Mucosa of rectum (tissue), 2 donors: ENCODE data around the gene ATP9A.
"Not testable (repeated sequence)": the region's sequence is repeated elsewhere in the genome, so short reads cannot be mapped to it uniquely, and the experiment has no call there.

Experiments
- H3K27ac ChIP-seq, 2 donors: one replicate each; pipeline ENCODE4 v1.7.0; 2013; ENCODE audit warnings: inconsistent platforms in 2 of 2, low read depth in 2 of 2, low read length in 2 of 2
- H3K27me3 ChIP-seq, 2 donors: one replicate each; pipeline ENCODE4 v1.7.0; 2013; ENCODE audit warnings: low read length in 2 of 2; ENCODE audit not compliant: control insufficient read depth in 2 of 2, insufficient read depth in 2 of 2
- H3K36me3 ChIP-seq, 2 donors: one replicate each; pipeline ENCODE4 v1.7.0; 2013; ENCODE audit warnings: low read length in 2 of 2; ENCODE audit not compliant: control insufficient read depth in 2 of 2, insufficient read depth in 2 of 2
- H3K4me1 ChIP-seq, 2 donors: one replicate each; pipeline ENCODE4 v1.7.0; 2013; ENCODE audit warnings: low read length in 2 of 2, mild to moderate bottlenecking in 1 of 2; ENCODE audit not compliant: control insufficient read depth in 2 of 2, insufficient read depth in 2 of 2
- H3K4me3 ChIP-seq, 2 donors: one replicate each; pipeline ENCODE4 v1.7.0; 2013; ENCODE audit warnings: low read length in 2 of 2
- H3K9ac ChIP-seq, 2 donors: one replicate each; pipeline ENCODE4 v1.7.0; 2013; ENCODE audit warnings: low read length in 2 of 2, low read depth in 1 of 2, mild to moderate bottlenecking in 1 of 2
- H3K9me3 ChIP-seq, 2 donors: one replicate each; pipeline ENCODE4 v1.7.0; 2013; ENCODE audit warnings: low read length in 2 of 2; ENCODE audit not compliant: control insufficient read depth in 2 of 2
- donor health status: healthy.
- donor health status: Normal muscosa, but diverticular disease.

Gene ATP9A

DNA sequence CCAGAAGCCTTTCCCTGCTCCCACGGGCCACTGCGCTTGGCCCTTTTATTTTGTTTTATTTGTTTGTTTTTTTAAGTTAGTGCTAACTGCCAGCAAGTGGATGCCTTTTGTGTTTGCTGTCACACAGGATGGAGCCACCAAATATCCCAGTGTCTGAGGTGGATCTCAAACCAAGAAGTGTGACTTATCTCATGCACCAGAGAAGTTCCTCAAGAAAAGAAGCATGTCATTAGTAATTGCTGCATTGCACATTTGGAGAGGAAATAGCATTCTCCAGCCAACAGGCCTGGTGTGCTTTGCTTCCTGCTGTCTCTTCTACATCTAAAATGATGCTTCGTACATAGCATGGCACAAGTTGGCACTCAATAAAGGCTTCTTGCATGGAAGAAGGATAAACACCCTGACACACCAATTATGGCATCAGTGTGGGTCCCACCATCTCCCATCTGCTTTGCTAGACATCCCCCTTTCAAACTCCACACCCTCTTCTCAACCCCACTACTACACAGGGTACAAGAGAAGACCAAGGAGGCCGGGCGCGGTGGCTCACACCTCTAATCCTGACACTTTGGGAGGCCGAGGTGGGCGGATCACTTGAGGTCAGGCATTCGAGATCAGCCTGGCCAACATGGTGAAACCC, 1.9 kb upstream of the ATP9A start:
- H3K4me1 ChIP-seq, result peaks cover 6 to 7% of the 10 kb centered on the region in 2 donors
- H3K4me3 ChIP-seq, result no peak overlapping the region
- no peaks in the 10 kb centered on the region for H3K36me3 ChIP-seq
- no peaks in the 10 kb centered on the region for H3K9me3 ChIP-seq
- H3K27ac ChIP-seq, result no peak overlapping the region
- H3K27me3 ChIP-seq, result peaks cover 0 to 6% of the 10 kb centered on the region in 2 donors
- no peak overlapping the region for H3K9ac ChIP-seq

DNA sequence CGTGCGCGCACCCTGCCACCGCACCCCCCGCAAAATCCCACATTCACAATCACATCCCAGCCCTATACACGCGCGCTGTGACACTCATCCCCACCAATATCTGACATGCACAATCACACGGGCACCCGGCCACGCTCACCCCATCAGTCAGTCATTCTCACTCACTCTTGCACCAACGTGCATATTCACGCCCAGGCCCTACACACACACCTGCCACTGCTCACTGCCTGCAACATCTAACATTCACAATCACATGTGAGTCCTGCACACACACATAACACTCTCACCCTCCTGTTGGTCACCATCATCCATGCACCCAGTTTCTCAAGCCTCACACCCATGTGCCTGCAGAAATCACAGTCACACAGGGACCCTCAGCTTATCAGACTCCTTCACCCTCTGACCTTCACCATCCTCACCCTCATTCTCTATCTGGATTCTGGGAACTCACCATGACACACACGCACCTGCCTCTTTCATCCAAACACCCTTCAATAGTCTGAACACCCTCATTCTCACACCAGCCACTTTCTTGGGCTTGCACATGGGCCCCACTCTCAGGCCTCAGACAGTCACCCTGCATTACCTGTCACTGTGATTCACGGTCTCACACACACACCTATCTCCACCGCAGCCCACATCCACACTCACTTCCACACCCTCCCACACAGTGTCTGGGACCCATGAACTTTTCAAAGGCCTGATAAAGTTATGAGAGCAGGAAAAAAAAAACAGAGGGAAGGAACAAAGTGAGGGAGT, 748 bp upstream of the ATP9A start:
- Histone ChIP-seq H3K4me3 (peak overlapping the region in 1 of 2 donors; percentile 60), H3K9ac (no peak overlapping the region), H3K36me3 (no peaks in the 10 kb centered on the region), H3K27ac (peak overlapping the region in 1 of 2 donors; percentile 23), H3K27me3 (peaks cover 0 to 6% of the 10 kb centered on the region in 2 donors), H3K9me3 (no peaks in the 10 kb centered on the region), H3K4me1 (peaks cover 6 to 7% of the 10 kb centered on the region in 2 donors)

DNA sequence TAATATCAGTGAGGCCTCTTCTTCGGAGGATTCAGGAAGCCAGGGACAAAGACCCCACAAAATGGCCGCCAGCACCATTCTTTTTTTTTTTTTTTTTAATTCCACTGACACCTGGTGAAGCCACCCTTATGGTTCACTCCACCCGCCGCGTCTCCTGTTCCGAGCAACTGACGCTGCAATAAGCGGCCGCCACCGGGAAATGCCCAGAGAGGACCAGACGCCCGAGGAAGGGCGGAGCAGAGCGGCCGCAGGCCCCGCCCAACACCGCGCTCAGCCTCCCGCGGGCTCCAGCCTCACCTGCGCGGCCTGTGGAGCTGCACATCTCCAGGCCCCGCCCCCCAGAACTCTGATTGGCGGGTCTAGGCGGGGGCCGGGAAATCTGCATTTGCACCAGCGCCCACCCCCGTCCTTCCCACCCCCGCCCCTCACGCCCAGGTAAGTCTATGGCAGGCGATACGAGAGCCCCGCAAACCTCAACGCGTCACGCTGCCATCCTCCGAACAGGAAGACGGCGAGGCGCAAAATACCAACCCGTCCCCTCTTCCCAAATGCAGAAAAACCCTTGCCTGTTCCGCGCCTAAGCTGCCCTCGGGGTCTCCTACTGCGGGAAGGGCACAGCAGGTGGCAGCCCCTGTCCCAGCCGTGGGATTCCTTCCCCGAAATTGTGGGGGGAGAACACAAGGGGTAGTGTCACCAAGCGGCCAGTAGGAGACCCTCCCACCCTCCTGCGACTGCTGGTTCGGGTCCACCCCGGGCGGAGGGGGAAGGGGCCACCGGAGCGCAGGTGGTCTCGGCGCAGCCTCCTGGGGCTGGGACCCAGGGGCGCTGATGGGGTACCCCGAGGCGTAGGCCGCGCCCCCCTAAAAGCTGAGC, 960 bp downstream of the ATP9A start:
- no peaks in the 10 kb centered on the region for H3K36me3 ChIP-seq

DNA sequence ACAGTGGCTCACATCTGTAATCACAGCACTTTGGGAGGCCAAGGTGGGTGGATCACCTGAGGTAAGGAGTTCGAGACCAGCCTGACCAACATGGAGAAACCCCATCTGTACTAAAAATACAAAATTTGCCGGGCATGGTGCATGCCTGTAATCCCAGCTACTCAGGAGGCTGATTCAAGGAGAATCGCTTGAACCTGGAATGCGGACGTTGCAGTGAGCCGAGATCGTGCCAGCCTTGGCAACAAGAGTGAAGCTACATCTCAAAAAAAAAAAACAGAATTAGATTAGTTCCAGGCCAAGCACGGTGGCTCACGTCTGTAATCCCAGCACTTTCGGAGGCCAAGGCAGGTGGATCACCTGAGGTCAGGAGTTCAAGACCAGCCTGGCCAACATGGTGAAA, 2.8 kb downstream of the ATP9A start:
- H3K27ac ChIP-seq, H3K27me3 ChIP-seq, H3K36me3 ChIP-seq, H3K9ac ChIP-seq, H3K9me3 ChIP-seq, H3K4me3 ChIP-seq: not testable (repeated sequence)
- H3K4me1 ChIP-seq, result peaks cover 14 to 19% of the 10 kb centered on the region in 2 donors

More for the DNA sequence above, 960 bp downstream of the ATP9A start:
- Histone ChIP-seq H3K9me3 (no peaks in the 10 kb centered on the region), H3K9ac (peak overlapping the region; percentile 84 to 96), H3K4me3 (peak overlapping the region; percentile 85 to 89), H3K27ac (peak overlapping the region; percentile 91 to 94), H3K27me3 (peaks cover 0 to 4% of the 10 kb centered on the region in 2 donors), H3K4me1 (peaks cover 6 to 12% of the 10 kb centered on the region in 2 donors)

DNA sequence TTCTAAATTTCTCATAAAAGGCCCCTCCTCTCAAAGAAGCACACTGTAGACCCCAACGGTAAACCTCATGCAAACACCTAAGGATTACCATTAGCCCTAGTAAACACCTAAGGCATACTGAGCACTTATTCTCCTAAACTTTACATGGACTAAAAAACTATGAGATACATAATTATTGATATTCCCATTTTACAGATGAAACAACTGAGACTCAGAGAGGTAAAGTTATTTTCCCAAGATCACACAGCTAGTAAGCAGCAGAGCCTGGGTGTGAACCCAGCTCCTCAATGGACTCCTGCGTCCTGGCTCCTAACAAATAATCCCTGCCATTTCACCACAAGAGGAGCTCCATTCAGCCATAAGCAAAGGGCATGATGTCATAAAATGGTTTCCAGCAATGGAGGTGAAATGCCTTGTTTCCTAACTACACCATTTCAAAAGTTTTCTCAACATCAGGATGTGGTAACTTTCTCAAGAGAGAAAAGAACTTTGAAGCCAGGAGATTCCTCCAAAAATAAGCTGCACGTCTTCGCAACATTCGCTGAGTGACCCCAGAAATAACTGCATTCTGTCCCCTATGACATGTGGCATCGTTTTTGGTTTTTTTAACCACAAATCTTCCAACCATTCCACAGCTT, 4.1 kb downstream of the ATP9A start:
- Histone ChIP-seq H3K9ac (no peak overlapping the region), H3K4me3 (no peak overlapping the region), H3K36me3 (no peaks in the 10 kb centered on the region), H3K27me3 (peaks cover 0 to 4% of the 10 kb centered on the region in 2 donors), H3K27ac (no peak overlapping the region), H3K4me1 (peaks cover 14 to 19% of the 10 kb centered on the region in 2 donors), H3K9me3 (no peaks in the 10 kb centered on the region)

DNA sequence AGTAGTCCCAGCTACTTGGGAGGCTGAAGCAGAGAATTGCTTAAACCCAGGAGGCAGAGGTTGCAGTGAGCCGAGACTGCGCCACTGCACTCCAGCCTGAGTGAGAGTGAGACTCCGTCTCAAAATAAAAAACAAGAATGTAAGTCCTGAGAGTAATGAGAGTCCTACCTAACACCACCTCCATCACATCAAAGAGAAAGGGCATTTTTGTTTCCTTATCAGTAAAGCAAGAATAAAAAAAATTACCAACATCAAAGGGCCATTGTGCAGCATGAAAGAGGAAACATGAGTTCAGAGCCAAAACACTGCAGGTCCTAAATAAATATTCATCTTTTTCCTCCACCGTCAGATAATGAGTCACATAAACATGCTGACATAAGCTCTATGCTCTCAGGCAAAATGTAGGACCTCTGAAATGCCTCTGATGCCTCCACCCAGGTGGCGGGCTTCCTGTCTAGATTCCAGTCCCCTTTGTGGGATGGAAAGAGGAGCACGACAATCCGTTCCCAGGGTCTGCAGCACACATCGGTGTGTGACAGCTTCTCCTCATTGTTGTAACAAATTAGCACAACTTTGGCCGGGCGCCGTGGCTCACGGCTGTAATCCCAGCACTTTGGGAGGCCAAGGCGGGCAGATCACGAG, 7.2 kb downstream of the ATP9A start:
- peak overlapping the region; percentile 13 to 53 for H3K4me3 ChIP-seq
- H3K27ac ChIP-seq, result peak overlapping the region; percentile 86 to 88
- peak overlapping the region; percentile 9 to 14 for H3K9ac ChIP-seq

DNA sequence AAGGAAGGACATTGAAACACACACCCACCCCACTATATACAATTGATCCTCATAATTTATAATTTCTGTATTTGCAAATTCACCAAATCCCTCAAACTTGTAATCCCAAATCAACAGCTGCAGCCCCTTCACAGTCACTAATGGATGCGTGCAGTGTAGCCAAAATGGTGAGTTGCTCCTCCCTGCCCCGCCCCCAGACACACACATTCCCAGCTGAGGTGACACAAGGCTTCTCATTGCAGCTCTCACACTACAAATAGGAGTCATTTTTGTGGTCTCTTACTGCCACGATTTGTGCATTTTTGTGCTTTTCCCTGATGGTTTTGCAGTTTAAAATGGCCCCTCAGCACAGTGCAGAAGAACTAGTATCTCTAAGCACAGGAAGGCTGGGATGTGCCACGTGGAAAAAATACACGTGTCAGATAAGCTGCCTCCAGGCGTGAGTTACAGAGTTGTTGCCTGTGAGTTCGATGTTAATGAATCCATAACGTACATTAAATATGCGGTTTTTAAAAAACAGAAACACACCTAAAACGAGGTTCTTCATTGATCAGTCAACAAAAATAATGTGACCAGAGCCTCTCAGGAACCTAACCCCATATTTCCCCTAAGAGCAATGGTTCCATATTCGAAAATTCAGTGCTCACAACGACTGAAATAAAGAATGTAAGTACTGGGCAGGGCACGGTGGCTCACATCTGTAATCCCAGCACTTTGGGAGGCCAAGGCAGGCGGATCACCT, 8.2 kb downstream of the ATP9A start:
- Histone ChIP-seq H3K4me1 (peaks cover 11 to 12% of the 10 kb centered on the region in 2 donors), H3K4me3 (no peak overlapping the region), H3K36me3 (no peaks in the 10 kb centered on the region), H3K27me3 (no peaks in the 10 kb centered on the region), H3K9me3 (no peaks in the 10 kb centered on the region), H3K9ac (no peak overlapping the region), H3K27ac (no peak overlapping the region)

More for the DNA sequence above, 7.2 kb downstream of the ATP9A start:
- peaks cover 11 to 12% of the 10 kb centered on the region in 2 donors for H3K4me1 ChIP-seq
- no peaks in the 10 kb centered on the region for H3K36me3 ChIP-seq
- no peaks in the 10 kb centered on the region for H3K27me3 ChIP-seq
- H3K9me3 ChIP-seq, result no peaks in the 10 kb centered on the region

DNA sequence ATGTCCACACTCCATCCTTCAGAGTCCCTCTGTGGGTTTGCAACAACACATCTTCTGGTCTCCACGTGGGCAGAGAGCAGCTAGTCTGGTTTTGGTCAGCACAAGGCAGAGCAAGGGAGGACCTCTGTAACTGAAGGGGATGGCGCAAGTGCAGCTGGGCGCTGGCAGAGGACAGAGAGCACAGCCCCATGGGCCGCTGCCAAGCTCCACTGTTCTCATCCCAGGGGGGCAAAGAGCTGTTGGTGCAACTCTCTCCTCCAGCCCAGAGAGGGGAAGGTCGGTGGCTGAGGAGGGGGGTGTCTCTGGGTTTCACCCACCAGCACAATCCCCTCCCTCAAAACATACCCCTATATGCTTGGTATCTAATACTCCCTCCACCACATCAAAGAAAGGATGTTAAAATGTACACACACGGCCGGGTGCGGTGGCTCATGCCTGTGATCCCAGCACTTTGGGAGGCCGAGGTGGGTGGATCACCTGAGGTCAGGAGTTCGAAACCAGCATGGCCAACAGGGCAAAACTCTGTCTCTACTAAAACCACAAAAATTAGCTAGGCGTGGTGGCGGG, 9.1 kb downstream of the ATP9A start:
- Histone ChIP-seq H3K4me3 (no peak overlapping the region), H3K36me3 (no peaks in the 10 kb centered on the region), H3K4me1 (peaks cover 11 to 12% of the 10 kb centered on the region in 2 donors), H3K27ac (no peak overlapping the region), H3K27me3 (no peaks in the 10 kb centered on the region), H3K9me3 (no peaks in the 10 kb centered on the region), H3K9ac (no peak overlapping the region)

DNA sequence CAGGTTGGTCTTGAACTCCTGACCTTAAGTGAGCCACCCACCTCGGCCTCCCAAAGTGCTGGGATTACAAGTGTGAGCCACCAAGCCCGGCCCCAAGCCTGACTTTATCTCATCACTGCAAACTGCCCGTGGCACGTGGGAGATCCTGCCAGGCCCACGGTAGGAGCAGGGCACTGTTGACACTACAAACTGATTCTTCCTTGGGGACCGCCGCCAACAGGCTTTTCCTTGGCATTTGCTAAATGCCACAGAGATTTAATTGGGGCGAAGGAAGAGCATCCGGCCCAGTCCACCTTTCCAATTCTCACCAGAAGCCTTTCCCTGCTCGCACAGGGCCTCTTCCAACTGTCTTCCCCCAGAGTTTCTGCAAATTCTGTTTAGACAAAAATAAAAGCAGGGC, 11.0 kb downstream of the ATP9A start:
- Histone ChIP-seq H3K9me3 (no peaks in the 10 kb centered on the region), H3K9ac (no peak overlapping the region)

More for the DNA sequence above, 11.0 kb downstream of the ATP9A start:
- H3K36me3 ChIP-seq, result no peaks in the 10 kb centered on the region
- no peaks in the 10 kb centered on the region for H3K27me3 ChIP-seq
- H3K27ac ChIP-seq, result no peak overlapping the region
- H3K4me1 ChIP-seq, result peaks cover 12 to 14% of the 10 kb centered on the region in 2 donors
- no peak overlapping the region for H3K4me3 ChIP-seq
